DND-41 (cell line): ENCODE results near the gene BAIAP2.

Source experiments
- CTCF ChIP-seq: IDR thresholded peaks from 2 replicates; pipeline ENCODE4 v1.5.1; 2012; ENCODE audit warnings: borderline replicate concordance, low read length, moderate library complexity, mild to moderate bottlenecking; ENCODE audit not compliant: poor library complexity, severe bottlenecking; ENCODE audit errors: extremely low read depth
- EZH2 ChIP-seq: IDR thresholded peaks from 3 replicates; pipeline ENCODE4 v1.6.1; 2012; ENCODE audit warnings: borderline replicate concordance, low read depth, mild to moderate bottlenecking, moderate library complexity, low read length, inconsistent platforms; ENCODE audit not compliant: severe bottlenecking

- TF ChIP-seq CTCF (no peak), EZH2 (no peak)
Observed at GRCh38 chr17:81156866-81157805, 122.2 kb downstream of the BAIAP2 start.
